ENCODE results near the gene DCST1.

The DCST1 gene

DNA sequence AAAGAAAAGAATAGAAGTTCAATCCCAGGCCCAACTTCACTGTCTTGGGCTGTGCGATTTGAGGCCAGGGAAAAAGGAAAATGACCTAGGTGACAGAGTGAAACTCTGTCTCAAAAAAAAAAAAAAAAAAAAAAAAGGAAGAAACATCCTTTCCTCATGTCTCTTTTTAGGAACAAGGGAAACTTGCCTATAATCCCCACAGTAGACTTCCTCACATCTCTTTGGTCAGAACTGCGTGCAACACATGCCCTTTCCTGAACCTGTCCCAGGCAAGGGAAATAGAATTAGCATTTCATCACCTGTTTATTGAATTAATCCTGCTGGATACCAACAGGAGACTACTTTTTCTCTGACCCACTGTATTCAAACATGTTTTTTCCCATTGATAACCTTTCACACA is 2.3 kb downstream of the DCST1 start:
- no peak for DNase-seq (ENCODE audit: low spot score)

DNA sequence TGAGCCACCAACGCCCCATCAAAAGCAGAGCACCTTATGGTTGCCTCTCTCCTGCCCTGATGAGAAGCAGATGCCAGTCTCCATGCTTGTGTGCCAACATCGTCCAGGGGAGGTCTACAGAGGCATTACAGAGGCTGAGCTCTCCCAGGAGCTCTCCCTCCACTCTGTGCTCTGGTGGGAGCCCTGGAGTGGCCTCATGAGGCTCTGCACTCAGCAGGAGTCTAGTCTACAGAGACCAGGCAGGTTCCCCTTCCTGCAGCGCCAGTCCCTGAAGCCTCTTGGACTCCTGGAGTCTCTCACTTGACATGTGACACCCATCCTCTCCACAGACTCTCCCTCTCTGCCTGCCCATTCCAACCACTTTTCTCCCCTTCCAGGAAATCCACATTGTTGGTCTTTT is 3.4 kb downstream of the DCST1 start:
- no peak for DNase-seq (ENCODE audit: low spot score)

DNA sequence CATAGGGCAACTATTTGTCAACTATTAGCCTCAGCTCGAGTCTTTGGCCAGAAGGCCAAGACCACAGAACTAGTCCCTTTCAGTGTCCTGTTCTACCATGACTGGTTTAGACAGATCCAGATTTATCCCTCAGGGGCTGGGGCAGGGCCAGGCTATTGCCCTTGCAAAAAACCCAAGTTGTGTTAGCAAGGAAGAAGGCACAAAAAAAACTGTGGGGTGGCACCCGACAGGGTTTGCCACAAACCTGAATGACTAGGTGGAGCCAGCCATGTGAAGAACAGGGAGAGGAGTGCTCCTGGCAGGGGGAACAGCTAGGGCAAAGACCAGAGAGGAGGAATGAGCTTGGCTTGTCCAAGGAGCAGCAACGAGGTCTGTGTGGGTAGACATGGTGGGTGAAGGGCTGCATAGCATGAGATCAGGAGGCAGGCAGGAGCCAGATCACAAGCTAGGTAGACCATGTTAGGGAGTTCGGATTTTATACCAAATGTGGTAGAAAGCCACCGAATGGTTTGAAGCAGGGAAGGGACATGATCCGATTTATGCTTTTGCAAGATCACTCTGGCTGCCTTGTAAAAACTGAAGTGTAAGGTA is 4.3 kb downstream of the DCST1 start:
- DNase-seq (ENCODE audit: low spot score) = no peak

GRCh38 chr1:155038602-155039307 is 5.1 kb downstream of the DCST1 start:
- DNase-seq (ENCODE audit: low spot score) = no peak

DNA sequence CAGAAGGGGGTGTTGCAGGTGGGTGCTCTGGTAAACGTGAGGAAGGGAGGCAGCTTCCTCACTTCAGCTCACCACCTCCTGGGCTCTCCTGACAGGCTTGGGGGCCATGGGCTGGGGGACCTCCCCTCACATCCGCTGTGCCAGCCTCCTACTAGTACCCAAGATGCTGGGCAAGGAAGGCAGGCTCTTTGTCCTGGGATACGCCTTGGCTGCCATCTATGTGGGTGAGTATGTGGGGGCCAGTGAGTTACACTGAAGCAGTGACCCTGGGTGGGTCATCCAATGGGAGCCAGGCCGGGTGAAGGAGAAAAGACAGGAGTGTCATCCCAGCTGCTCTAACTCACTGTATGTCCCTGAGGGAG is 5.7 kb downstream of the DCST1 start:
- no peak for DNase-seq (ENCODE audit: low spot score)

DNA sequence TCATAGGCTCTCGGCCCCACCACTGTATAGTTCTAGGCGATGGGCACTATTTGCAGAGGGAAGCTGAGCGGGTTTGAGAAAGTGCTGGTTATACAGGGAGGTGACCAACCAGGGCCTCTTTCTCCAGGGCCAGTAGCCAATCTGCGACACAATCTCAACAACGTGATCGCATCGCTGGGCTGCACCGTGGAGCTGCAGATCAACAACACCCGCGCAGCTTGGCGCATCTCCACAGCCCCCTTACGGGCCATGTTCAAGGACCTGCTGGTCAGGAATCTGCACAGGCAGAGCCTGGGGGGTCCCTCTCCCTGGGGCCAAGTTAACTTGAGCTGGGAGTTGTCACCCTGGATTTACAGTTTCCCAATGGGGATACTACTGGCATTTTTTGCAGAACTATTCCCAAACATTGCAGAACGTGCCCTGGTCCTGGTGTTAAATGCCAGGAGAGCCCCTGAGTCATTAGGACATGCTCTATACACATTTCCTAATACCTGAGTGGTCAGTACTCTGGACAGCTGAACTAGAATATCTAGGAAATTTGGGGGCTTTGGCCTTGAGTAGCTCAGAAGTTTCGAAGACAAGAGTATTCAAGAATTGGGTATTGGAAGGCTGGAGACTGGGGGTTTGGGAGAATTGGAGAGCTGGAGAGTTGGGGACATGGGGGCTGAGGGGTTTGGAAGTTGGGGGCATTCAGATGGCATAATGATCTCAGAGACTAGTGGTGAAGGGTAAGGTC is 6.9 kb downstream of the DCST1 start:
- no peak for DNase-seq (ENCODE audit: low spot score)

GRCh38 chr1:155042789-155043188 is 9.2 kb downstream of the DCST1 start:
- DNase-seq (ENCODE audit: low spot score) = no peak

GRCh38 chr1:155043301-155043702 is 9.7 kb downstream of the DCST1 start:
- DNase-seq (ENCODE audit: low spot score) = no peak

DNA sequence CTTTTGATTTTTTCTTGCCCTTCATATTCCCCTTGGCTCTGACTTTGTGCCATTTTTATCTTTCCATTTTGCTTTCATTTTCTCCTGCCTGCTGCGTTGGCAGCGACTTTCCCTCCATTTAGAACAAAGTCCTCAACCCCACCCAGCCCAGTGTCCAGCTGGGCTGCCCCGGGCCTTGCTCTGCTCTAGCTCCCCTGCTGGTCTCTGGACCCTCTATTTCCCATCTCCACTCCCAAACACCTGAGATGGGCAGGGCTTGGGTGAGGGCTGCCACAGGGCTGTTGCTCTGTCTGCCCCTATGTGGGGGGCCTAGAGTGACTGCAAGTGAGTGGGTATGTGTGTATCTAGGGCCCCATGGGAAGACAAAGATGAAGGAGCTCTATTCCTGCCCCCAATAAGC is 10.2 kb downstream of the DCST1 start:
- DNase-seq (ENCODE audit: low spot score) = no peak

DNA sequence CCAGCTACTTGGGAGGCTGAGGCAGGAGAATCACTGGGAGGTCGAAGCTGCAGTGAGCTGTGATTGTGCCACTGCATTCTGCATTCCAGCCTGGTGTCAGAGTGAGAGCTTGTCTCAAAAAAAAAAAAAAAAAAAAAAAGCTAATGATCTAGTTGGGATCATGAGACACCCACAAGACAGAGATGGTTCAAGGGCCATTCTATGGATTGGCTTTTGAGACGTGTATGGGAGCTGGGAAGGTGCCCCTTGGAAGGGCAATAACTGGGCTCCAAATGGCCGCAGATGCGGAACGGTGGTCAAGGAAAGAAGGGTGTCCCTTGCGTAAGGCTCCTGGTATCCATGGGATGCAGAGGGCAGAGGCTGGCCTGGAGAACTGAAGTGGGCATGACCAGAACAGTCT is 10.7 kb downstream of the DCST1 start:
- no peak for DNase-seq (ENCODE audit: low spot score)

- peak; percentile 75 for DNase-seq (ENCODE audit: low spot score)
These were observed 11.4 kb downstream of the DCST1 start for GRCh38 chr1:155044812-155045657.

- no peak for DNase-seq (ENCODE audit: low spot score)
These were observed 15.1 kb downstream of the DCST1 start for GRCh38 chr1:155048449-155049334.

GRCh38 chr1:155049651-155050559 is 16.3 kb downstream of the DCST1 start:
- DNase-seq (ENCODE audit: low spot score) = no peak

- peak; percentile 82 for DNase-seq (ENCODE audit: low spot score)
These were observed 17.1 kb downstream of the DCST1 start, which contains the start of gene ADAM15 for GRCh38 chr1:155050560-155051341. Gene ADAM15 (plus strand): TSS chr1:155051316. CDS start chr1:155051387, 71 bp downstream.

- DNase-seq (ENCODE audit: low spot score) = no peak
These were observed 17.7 kb downstream of the DCST1 start for GRCh38 chr1:155051342-155051776.

DNA sequence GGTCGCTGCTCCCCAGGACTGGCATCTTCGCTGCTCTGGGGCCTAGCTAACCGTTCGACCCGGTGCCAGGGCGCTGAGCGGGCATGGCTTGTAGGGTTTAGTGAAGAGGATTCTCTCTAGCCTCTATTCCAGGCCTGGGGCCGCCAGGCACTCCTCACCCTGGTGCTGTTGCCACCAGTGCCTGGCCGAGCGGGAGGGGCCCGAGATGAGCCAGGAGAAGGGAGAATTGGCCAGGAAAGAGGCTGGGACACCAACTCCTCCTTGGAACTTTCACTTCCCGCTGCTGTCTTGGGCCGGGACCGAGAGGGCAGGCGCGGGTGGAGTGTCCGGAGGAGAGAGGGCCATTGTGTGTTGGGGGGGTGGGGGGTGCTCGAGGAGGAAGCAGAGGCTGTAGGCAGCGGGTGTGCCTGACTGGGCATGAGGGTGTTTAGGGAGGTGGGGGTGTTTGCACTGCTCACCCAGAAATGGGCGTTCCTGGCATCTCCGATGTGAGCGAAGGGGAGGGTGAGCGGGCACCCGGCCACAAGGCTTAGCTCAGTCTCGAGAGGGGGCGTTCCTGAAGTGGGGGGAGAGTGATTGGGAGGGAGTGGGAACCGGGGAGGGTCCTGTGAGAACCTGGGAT is 18.3 kb downstream of the DCST1 start:
- DNase-seq (ENCODE audit: low spot score) = peak; percentile 57

DNA sequence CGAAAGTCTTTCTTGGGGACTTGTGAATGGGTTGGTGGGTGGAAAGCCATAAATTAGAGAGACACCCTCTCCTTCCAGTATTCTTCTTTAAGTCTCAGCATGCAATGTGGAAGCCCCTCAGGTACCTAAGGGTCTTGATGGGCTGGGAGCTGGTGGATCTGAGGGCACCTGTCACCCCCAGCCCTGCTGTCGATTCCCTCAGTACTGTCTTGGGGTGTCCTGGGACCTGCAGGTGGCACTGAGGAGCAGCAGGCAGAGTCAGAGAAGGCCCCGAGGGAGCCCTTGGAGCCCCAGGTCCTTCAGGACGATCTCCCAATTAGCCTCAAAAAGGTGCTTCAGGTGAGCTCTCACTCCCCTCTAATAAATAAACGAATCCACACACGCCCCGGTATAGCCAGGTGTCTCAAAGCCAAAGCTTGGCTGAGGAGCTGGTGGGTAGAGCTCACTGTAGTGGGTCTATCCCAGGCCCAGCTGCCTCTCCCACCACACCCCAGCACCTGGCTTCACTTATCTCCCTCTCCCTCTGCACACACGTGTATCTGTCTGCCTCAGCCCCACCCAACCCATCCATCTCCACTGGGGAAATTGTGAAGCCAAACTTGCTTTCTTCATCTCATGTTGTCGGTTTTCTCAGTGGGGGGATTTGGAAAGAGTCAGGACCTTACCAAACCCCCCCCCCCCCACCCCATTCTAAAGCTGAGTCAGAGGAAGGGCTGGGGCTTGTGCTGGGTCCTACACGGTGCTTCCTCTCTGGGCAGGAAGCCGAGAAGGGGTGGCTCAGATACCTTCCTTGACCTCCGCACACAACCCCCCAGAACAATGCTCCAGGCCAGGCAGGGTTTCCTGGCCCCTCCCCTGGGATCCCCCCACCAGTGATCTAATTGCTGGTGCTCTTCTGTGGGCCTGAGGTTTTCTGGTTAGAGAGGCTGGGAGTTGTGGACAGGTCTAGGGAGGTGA is 19.1 kb downstream of the DCST1 start:
- DNase-seq (ENCODE audit: low spot score) = peak; percentile 62
